Mammary epithelial cell (primary cell): ENCODE measurements around the gene STAB2.

Experiments
- EZH2 ChIP-seq: IDR thresholded peaks from 2 replicates; pipeline ENCODE4 v1.6.1; 2012; ENCODE audit warnings: low read length, inconsistent platforms, borderline replicate concordance
- TF ChIP-seq, protein P1 (sequence below), 2 donors: IDR thresholded peaks in 1 of 2; conservative IDR thresholded peaks in 1 of 2; 2 replicates each; pipeline ENCODE4 v1.5.1; 2011 to 2012; ENCODE audit warnings: inconsistent platforms in 2 of 2, low read length in 2 of 2, mild to moderate bottlenecking in 2 of 2, control low read depth in 1 of 2, low read depth in 1 of 2; ENCODE audit not compliant: insufficient read depth in 1 of 2; ENCODE audit errors: extremely low read depth in 1 of 2

- TF ChIP-seq, protein P1, sequence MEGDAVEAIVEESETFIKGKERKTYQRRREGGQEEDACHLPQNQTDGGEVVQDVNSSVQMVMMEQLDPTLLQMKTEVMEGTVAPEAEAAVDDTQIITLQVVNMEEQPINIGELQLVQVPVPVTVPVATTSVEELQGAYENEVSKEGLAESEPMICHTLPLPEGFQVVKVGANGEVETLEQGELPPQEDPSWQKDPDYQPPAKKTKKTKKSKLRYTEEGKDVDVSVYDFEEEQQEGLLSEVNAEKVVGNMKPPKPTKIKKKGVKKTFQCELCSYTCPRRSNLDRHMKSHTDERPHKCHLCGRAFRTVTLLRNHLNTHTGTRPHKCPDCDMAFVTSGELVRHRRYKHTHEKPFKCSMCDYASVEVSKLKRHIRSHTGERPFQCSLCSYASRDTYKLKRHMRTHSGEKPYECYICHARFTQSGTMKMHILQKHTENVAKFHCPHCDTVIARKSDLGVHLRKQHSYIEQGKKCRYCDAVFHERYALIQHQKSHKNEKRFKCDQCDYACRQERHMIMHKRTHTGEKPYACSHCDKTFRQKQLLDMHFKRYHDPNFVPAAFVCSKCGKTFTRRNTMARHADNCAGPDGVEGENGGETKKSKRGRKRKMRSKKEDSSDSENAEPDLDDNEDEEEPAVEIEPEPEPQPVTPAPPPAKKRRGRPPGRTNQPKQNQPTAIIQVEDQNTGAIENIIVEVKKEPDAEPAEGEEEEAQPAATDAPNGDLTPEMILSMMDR (conservative IDR thresholded peaks at IDR 0.05 in 1 of 2, IDR thresholded peaks at IDR 0.05 in 1 of 2; ENCODE audit: extremely low read depth in 1 of 2, insufficient read depth in 1 of 2, low read depth in 1 of 2, low read length in 2 of 2), result no peak
- TF ChIP-seq EZH2, result no peak
Observed at GRCh38 chr12:103572312-103573045, 14.6 kb upstream of the STAB2 start.
